AG04450 (cell line): ENCODE measurements around the gene APEH. TPM values are rescaled to one million over a fixed set of nuclear protein-coding genes. Genes with fewer than 3 reads are reported as not detected.

Experiments used
- CTCF ChIA-PET: fragments of 300-600, 350-600 bp; formaldehyde crosslinking; extraction: SDS; loops from one replicate; lab custom pipeline; 2022; ENCODE audit warnings: antibody characterized with exemption, inconsistent platforms; lab: Charles Lee
- POLR2A ChIA-PET: fragments of 350-600 bp; formaldehyde crosslinking; extraction: SDS; loops from one replicate; lab custom pipeline; 2021; ENCODE audit warnings: antibody characterized with exemption, inconsistent platforms; lab: Yijun Ruan, JAX
- DNase-seq: peaks from one replicate; pipeline ENCODE4 v3.0.0-alpha.2; 2011; ENCODE audit warnings: low read depth, low spot score
- H3K27ac ChIP-seq: one replicate; pipeline ENCODE4 v1.5.1; 2012; ENCODE audit warnings: low read depth, low read length, control low read depth
- H3K27me3 ChIP-seq: one replicate; pipeline ENCODE4 v1.6.0; 2012; ENCODE audit warnings: low read length; ENCODE audit not compliant: control insufficient read depth, insufficient read depth
- H3K4me3 ChIP-seq: 2 replicates; pipeline ENCODE4 v1.5.1; 2011; ENCODE audit warnings: mild to moderate bottlenecking, low read depth, low read length, control low read depth
- H3K9me3 ChIP-seq: 2 replicates; pipeline ENCODE4 v1.5.1; 2012; ENCODE audit warnings: low read length; ENCODE audit not compliant: control insufficient read depth, insufficient read depth
- CTCF ChIP-seq: IDR thresholded peaks from 2 replicates; pipeline ENCODE4 v1.5.1; 2011; ENCODE audit warnings: low read depth, low read length, control low read depth, inconsistent platforms
- polyA plus RNA-seq: library from polyadenylated mRNA; depleted of rRNA; stranded (reverse); fragments of >200 nt; gene quantifications from 2 replicates; pipeline ENCODE4 v1.2.3, GENCODE V29; 2011

The APEH gene
- polyA plus RNA-seq, 1 experiment: 85.3 TPM

- no peaks in the 10 kb centered on the region; the same call in 1 of the 2 replicates for H3K9me3 ChIP-seq
- CTCF ChIA-PET: interaction anchor here (0.9 to 1.2 kb wide), 3 partner anchors 9 to 173 kb away, joined by 3 to 5 read pairs (median 4); no protein-coding TSS in a partner anchor
- H3K4me3 ChIP-seq: no peak overlapping the region
- no peak for TF ChIP-seq CTCF
- H3K27ac ChIP-seq: no peak overlapping the region
- no peak for DNase-seq
- H3K27me3 ChIP-seq: no peaks in the 10 kb centered on the region
- POLR2A ChIA-PET: interaction anchor here (0.7 kb wide), 1 partner anchor 40 kb away, joined by 3 read pairs; no protein-coding TSS in a partner anchor
Measured at GRCh38 chr3:49712631-49713317, 38.6 kb downstream of the APEH start.

- ChIA-PET CTCF (interaction anchor here (0.9 to 1.0 kb wide), 2 partner anchors 10 to 125 kb away, joined by 4 to 5 read pairs; no protein-coding TSS in a partner anchor), POLR2A (interaction anchor here (0.6 to 0.7 kb wide), 2 partner anchors 40 to 468 kb away, joined by 3 read pairs; no protein-coding TSS in a partner anchor)
- no peak for DNase-seq
- no peaks in the 10 kb centered on the region for H3K27me3 ChIP-seq
- no peak overlapping the region for H3K4me3 ChIP-seq
- no peak for TF ChIP-seq CTCF
- H3K9me3 ChIP-seq: peaks cover 7% of the 10 kb centered on the region; the same call in 1 of the 2 replicates
- no peak overlapping the region for H3K27ac ChIP-seq
Measured at GRCh38 chr3:49713336-49714105, 39.4 kb downstream of the APEH start.

GRCh38 chr3:49714728-49715550, 40.8 kb downstream of the APEH start:
- Histone ChIP-seq H3K9me3 (peaks cover 12% of the 10 kb centered on the region; the same call in 1 of the 2 replicates), H3K27me3 (no peaks in the 10 kb centered on the region), H3K4me3 (no peak overlapping the region), H3K27ac (no peak overlapping the region)
- TF ChIP-seq CTCF: no peak
- ChIA-PET POLR2A (interaction anchor here (1.3 kb wide), 1 partner anchor 9 kb away, joined by 3 read pairs; the partner anchor contains the start of gene GMPPB), CTCF (no interaction called here)
- DNase-seq: no peak

GRCh38 chr3:49715611-49716121, 41.5 kb downstream of the APEH start:
- Histone ChIP-seq H3K9me3 (peaks cover 12% of the 10 kb centered on the region; the same call in 1 of the 2 replicates), H3K4me3 (no peak overlapping the region), H3K27me3 (no peaks in the 10 kb centered on the region), H3K27ac (no peak overlapping the region)
- no peak for TF ChIP-seq CTCF
- CTCF ChIA-PET: no interaction called here
- POLR2A ChIA-PET: interaction anchor here (1.3 kb wide), 1 partner anchor 8 kb away, joined by 3 read pairs; the partner anchor contains the start of gene GMPPB
- no peak for DNase-seq
